Mucosa of stomach (tissue), 1 donor: ENCODE data around the gene PRKCQ.

Experiments used
- H3K27me3 ChIP-seq: one replicate; pipeline ENCODE4 v1.7.0; 2013; ENCODE audit warnings: mild to moderate bottlenecking, low read length; ENCODE audit not compliant: control insufficient read depth, insufficient read depth
- H3K36me3 ChIP-seq: one replicate; pipeline ENCODE4 v1.7.0; 2013; ENCODE audit warnings: low read length; ENCODE audit not compliant: control insufficient read depth, insufficient read depth
- H3K4me1 ChIP-seq: one replicate; pipeline ENCODE4 v1.7.0; 2013; ENCODE audit warnings: mild to moderate bottlenecking, low read length; ENCODE audit not compliant: control insufficient read depth, insufficient read depth
- H3K4me3 ChIP-seq: one replicate; pipeline ENCODE4 v1.7.0; 2013; ENCODE audit warnings: low read length
- H3K9ac ChIP-seq: one replicate; pipeline ENCODE4 v1.7.0; 2013; ENCODE audit warnings: mild to moderate bottlenecking, low read length, moderate library complexity
- H3K9me3 ChIP-seq: one replicate; pipeline ENCODE4 v1.7.0; 2013; ENCODE audit warnings: mild to moderate bottlenecking, low read length, moderate library complexity; ENCODE audit not compliant: control insufficient read depth
- donor health status: Pancreatic carcinoma.

The PRKCQ gene

GRCh38 chr10:6494442-6494819 lies 85.6 kb downstream of the PRKCQ start:
- H3K27me3 ChIP-seq, result no peaks in the 10 kb centered on the region
- H3K36me3 ChIP-seq, result no peaks in the 10 kb centered on the region
- no peaks in the 10 kb centered on the region for H3K9me3 ChIP-seq
- no peak overlapping the region for H3K4me3 ChIP-seq
- H3K4me1 ChIP-seq, result no peaks in the 10 kb centered on the region
- no peak overlapping the region for H3K9ac ChIP-seq

GRCh38 chr10:6493521-6494441 lies 86.3 kb downstream of the PRKCQ start:
- Histone ChIP-seq H3K36me3 (no peaks in the 10 kb centered on the region), H3K4me3 (no peak overlapping the region), H3K9ac (no peak overlapping the region), H3K9me3 (no peaks in the 10 kb centered on the region), H3K27me3 (no peaks in the 10 kb centered on the region), H3K4me1 (no peaks in the 10 kb centered on the region)

- Histone ChIP-seq H3K4me1 (no peaks in the 10 kb centered on the region), H3K9me3 (no peaks in the 10 kb centered on the region), H3K4me3 (no peak overlapping the region), H3K9ac (no peak overlapping the region), H3K27me3 (no peaks in the 10 kb centered on the region), H3K36me3 (no peaks in the 10 kb centered on the region)
These were observed 87.2 kb downstream of the PRKCQ start for GRCh38 chr10:6492896-6493295.

- no peaks in the 10 kb centered on the region for H3K9me3 ChIP-seq
- H3K27me3 ChIP-seq, result no peaks in the 10 kb centered on the region
- H3K4me3 ChIP-seq, result no peak overlapping the region
These were observed 88.1 kb downstream of the PRKCQ start for GRCh38 chr10:6491841-6492609.

GRCh38 chr10:6490614-6491013 lies 89.5 kb downstream of the PRKCQ start:
- no peaks in the 10 kb centered on the region for H3K9me3 ChIP-seq
- H3K27me3 ChIP-seq, result no peaks in the 10 kb centered on the region
- H3K4me3 ChIP-seq, result no peak overlapping the region
- no peaks in the 10 kb centered on the region for H3K4me1 ChIP-seq
- no peaks in the 10 kb centered on the region for H3K36me3 ChIP-seq
- H3K9ac ChIP-seq, result no peak overlapping the region

More at GRCh38 chr10:6491841-6492609, 88.1 kb downstream of the PRKCQ start:
- Histone ChIP-seq H3K36me3 (no peaks in the 10 kb centered on the region), H3K9ac (no peak overlapping the region), H3K4me1 (no peaks in the 10 kb centered on the region)

DNA sequence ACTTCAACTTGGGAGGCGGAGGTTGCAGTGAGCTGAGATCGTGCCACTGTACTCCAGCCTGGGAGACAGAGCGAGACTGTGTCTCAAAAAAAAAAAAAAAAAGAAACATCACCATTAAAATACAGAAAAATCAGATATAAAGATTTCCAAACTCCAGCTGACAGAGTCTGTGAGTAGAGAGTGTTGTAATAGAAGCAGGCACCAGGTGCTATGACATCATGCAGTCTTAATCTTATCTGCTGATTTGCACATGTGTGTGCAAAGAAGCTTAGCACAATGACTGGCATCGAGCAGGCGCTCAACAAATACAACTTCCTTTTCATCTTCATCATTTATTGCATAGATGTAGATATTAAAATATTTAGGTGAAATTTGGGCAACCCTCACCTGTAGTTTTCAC lies 92.2 kb downstream of the PRKCQ start:
- Histone ChIP-seq H3K4me1 (no peaks in the 10 kb centered on the region), H3K36me3 (no peaks in the 10 kb centered on the region), H3K9me3 (no peaks in the 10 kb centered on the region), H3K9ac (no peak overlapping the region), H3K27me3 (no peaks in the 10 kb centered on the region), H3K4me3 (no peak overlapping the region)

GRCh38 chr10:6486309-6486708 lies 93.8 kb downstream of the PRKCQ start:
- no peaks in the 10 kb centered on the region for H3K27me3 ChIP-seq
- H3K36me3 ChIP-seq, result no peaks in the 10 kb centered on the region
- H3K9me3 ChIP-seq, result no peaks in the 10 kb centered on the region
- H3K4me3 ChIP-seq, result no peak overlapping the region
- no peak overlapping the region for H3K9ac ChIP-seq
- H3K4me1 ChIP-seq, result no peaks in the 10 kb centered on the region

DNA sequence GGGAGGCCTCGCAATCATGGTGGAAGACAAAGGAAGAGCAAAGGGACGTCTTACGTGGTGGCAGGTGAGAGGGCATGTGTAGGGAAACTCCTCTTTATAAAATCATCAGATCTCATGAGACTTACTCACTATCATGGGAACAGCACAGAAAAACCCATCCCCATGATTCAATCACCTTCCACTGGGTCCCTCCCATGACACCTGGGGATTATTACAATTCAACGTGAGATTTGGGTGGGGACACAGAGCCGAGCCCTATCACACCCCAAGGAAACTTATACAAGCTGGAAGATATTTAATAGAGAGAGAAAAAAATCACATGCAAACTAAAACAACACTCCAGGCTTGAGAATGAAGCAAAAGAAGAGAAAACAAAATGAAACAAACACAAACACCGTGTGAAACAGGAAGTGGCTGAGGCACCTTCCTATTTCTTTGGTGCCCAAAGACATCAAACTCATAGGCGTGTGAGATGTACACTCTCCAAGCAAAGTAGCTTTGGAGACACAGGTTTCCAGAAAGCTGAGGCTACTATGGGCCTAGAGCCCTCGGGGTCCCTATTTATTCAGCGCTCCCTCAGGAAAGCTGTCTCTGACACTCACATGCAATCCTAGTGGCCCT lies 97.2 kb downstream of the PRKCQ start:
- no peak overlapping the region for H3K9ac ChIP-seq
- no peaks in the 10 kb centered on the region for H3K36me3 ChIP-seq
- H3K9me3 ChIP-seq, result no peaks in the 10 kb centered on the region
- H3K4me3 ChIP-seq, result no peak overlapping the region
- no peaks in the 10 kb centered on the region for H3K4me1 ChIP-seq
- H3K27me3 ChIP-seq, result no peaks in the 10 kb centered on the region

GRCh38 chr10:6478722-6479121 lies 101.4 kb downstream of the PRKCQ start:
- Histone ChIP-seq H3K4me3 (no peak overlapping the region), H3K36me3 (no peaks in the 10 kb centered on the region), H3K9ac (no peak overlapping the region), H3K4me1 (no peaks in the 10 kb centered on the region), H3K9me3 (no peaks in the 10 kb centered on the region), H3K27me3 (no peaks in the 10 kb centered on the region)

GRCh38 chr10:6476989-6477388 lies 103.1 kb downstream of the PRKCQ start:
- H3K4me3 ChIP-seq, result no peak overlapping the region
- H3K27me3 ChIP-seq, result no peaks in the 10 kb centered on the region
- no peaks in the 10 kb centered on the region for H3K36me3 ChIP-seq
- H3K9me3 ChIP-seq, result no peaks in the 10 kb centered on the region
- H3K4me1 ChIP-seq, result no peaks in the 10 kb centered on the region
- H3K9ac ChIP-seq, result no peak overlapping the region

- H3K9me3 ChIP-seq, result no peaks in the 10 kb centered on the region
- H3K9ac ChIP-seq, result no peak overlapping the region
- H3K4me1 ChIP-seq, result no peaks in the 10 kb centered on the region
- H3K4me3 ChIP-seq, result no peak overlapping the region
- H3K36me3 ChIP-seq, result no peaks in the 10 kb centered on the region
- no peaks in the 10 kb centered on the region for H3K27me3 ChIP-seq
These were observed 105.2 kb downstream of the PRKCQ start for GRCh38 chr10:6474871-6475270.

DNA sequence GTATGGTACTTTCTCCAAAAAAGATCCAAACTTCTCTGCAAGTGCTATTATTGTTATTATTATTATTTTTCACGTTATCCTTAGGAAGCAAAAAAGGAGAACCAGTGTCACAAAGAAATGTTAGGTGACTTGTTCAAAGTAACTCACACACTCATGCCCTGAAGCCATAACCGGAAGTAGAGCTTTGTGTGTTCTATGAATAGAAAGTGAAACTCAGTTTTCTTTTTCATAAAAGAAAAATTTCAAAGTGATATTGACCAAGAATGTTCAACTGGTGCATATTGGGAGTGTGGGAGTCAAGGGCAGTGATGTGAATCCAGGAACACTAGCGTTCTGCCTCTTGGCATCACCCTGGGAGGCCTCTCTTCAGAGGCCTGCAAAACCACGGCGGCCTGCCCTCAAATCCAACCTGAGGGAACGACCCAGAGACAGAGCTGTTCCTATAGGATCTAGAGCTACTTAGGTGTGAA lies 106.1 kb downstream of the PRKCQ start:
- H3K9ac ChIP-seq, result no peak overlapping the region
- no peaks in the 10 kb centered on the region for H3K4me1 ChIP-seq
- H3K4me3 ChIP-seq, result no peak overlapping the region
- no peaks in the 10 kb centered on the region for H3K9me3 ChIP-seq
- H3K36me3 ChIP-seq, result no peaks in the 10 kb centered on the region
- H3K27me3 ChIP-seq, result no peaks in the 10 kb centered on the region
